ENCODE data around the gene KATNB1.
"Not testable (repeated sequence)": the region's sequence is repeated elsewhere in the genome, so short reads cannot be mapped to it uniquely, and the experiment has no call there.

KATNB1 gene

GRCh38 chr16:57725976-57726375 is 9.6 kb upstream of the KATNB1 start:
- no peak for TF ChIP-seq ZNF274 (IDR thresholded peaks at IDR 0.05; ENCODE audit: low read depth, low read length)
- H3K4me3 ChIP-seq (ENCODE audit: low read length): no peak overlapping the region

- TF ChIP-seq ZNF274 (IDR thresholded peaks at IDR 0.05; ENCODE audit: low read depth, low read length): no peak
- H3K4me3 ChIP-seq (ENCODE audit: low read length): no peak overlapping the region
Observed at GRCh38 chr16:57726433-57726947, 9.1 kb upstream of the KATNB1 start.

GRCh38 chr16:57727610-57728009 is 8.0 kb upstream of the KATNB1 start:
- no peak for TF ChIP-seq ZNF274 (IDR thresholded peaks at IDR 0.05; ENCODE audit: low read depth, low read length)
- no peak overlapping the region for H3K4me3 ChIP-seq (ENCODE audit: low read length)

- H3K4me3 ChIP-seq (ENCODE audit: low read length): no peak overlapping the region
- TF ChIP-seq ZNF274 (IDR thresholded peaks at IDR 0.05; ENCODE audit: low read depth, low read length): no peak
Observed at GRCh38 chr16:57728336-57729181, 7.0 kb upstream of the KATNB1 start.

GRCh38 chr16:57729182-57729484 is 6.4 kb upstream of the KATNB1 start:
- H3K4me3 ChIP-seq (ENCODE audit: low read length): no peak overlapping the region

GRCh38 chr16:57729852-57730251 is 5.7 kb upstream of the KATNB1 start:
- H3K4me3 ChIP-seq (ENCODE audit: low read length): not testable (repeated sequence)

More at GRCh38 chr16:57729182-57729484, 6.4 kb upstream of the KATNB1 start:
- TF ChIP-seq ZNF274 (IDR thresholded peaks at IDR 0.05; ENCODE audit: low read depth, low read length): no peak

GRCh38 chr16:57730771-57731730 is 4.5 kb upstream of the KATNB1 start:
- TF ChIP-seq ZNF274 (IDR thresholded peaks at IDR 0.05; ENCODE audit: low read depth, low read length): no peak
- H3K4me3 ChIP-seq (ENCODE audit: low read length): no peak overlapping the region

GRCh38 chr16:57732037-57732436 is 3.5 kb upstream of the KATNB1 start:
- TF ChIP-seq ZNF274 (IDR thresholded peaks at IDR 0.05; ENCODE audit: low read depth, low read length): no peak
- no peak overlapping the region for H3K4me3 ChIP-seq (ENCODE audit: low read length)

GRCh38 chr16:57732714-57733113 is 2.9 kb upstream of the KATNB1 start:
- H3K4me3 ChIP-seq (ENCODE audit: low read length): no peak overlapping the region
- no peak for TF ChIP-seq ZNF274 (IDR thresholded peaks at IDR 0.05; ENCODE audit: low read depth, low read length)

GRCh38 chr16:57734308-57734924 is 1.2 kb upstream of the KATNB1 start:
- TF ChIP-seq ZNF274 (IDR thresholded peaks at IDR 0.05; ENCODE audit: low read depth, low read length): no peak
- peak overlapping the region; percentile 59 for H3K4me3 ChIP-seq (ENCODE audit: low read length)

- TF ChIP-seq ZNF274 (IDR thresholded peaks at IDR 0.05; ENCODE audit: low read depth, low read length): no peak
- peak overlapping the region; percentile 67 for H3K4me3 ChIP-seq (ENCODE audit: low read length)
Observed at GRCh38 chr16:57734925-57735754, 430 bp upstream of the KATNB1 start.

GRCh38 chr16:57736419-57737351 is 1.1 kb downstream of the KATNB1 start:
- no peak for TF ChIP-seq ZNF274 (IDR thresholded peaks at IDR 0.05; ENCODE audit: low read depth, low read length)
- peak overlapping the region; percentile 67 for H3K4me3 ChIP-seq (ENCODE audit: low read length)

Data from GM08714 (cell line).